ENCODE results near the gene KLC1.

The KLC1 gene

DNA sequence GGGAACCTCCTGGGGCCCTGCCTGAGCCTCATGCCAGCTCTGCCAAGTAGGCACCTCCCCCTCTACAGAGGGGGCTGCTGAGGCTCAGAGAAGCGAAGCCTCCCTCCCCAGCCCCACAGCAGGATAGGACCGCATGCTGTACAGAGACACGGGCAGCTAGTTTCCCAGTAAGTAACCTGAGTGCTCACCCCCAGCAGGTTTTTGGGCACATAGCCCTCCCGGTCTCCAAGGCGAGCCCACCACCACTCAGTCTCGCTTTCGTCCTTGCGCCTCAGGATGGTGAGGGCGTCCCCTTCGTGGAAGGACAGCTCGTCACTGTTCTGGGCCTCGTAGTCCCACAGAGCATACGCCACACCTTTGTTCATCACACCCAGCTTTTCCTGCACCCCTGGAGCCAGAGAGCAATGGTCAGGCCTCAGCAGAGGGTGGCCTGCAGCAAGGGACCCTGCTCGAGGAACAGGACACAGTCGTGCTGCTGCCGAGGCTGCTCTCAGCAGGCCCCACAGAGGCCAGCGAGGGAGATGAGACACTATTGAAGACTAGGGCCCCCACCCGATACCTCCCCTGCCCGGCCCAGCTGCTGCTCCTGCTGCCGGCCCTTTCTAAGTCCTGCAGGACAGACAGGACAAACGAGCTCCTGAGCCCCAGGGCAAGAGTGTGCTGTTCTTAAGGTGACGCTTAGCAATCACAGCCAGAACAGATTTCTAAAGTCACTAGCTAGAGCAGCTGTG is 107.0 kb downstream of the KLC1 start:
- no peak for DNase-seq

DNA sequence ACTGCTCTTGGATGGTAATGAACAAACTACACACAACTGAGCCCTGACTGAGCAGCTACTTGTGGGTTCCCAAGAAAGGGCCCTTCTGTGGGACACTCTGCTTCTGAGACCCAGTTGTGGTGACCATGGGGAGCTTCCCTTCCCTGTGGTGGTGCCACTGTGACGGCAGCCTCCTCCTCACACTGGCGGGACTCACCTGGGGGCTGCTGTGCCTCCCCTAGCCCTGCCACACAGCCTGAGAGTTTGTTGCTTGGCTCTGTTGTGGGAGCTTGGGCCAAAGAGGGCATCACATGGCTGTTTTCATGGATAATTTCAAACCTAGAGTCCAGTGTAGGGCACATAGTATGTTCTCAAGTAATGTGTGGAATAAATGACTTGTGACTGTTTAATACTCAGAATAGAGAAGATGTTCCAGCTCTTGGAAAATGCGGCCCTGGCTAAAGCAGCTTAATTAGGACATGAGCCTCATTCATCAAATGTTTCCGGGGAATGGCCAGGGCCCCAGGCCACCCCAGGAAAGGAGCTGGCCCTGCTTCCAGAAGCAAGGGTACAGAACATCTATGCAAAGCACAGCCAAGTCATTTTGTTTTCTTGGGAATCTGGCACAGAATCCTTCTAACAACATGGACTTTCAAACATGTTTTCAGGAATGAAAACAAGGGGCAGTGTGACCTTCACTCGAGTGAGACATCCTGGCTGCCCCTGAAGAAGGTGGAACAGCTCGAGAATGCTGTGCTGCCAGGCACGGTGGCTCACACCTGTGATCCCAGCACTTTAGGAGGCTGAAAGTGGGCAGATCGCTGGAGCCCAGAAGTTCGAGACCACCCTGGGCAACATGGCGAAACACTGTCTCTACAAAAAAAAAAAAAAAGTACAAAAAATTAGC is 107.8 kb downstream of the KLC1 start:
- no peak for DNase-seq

DNA sequence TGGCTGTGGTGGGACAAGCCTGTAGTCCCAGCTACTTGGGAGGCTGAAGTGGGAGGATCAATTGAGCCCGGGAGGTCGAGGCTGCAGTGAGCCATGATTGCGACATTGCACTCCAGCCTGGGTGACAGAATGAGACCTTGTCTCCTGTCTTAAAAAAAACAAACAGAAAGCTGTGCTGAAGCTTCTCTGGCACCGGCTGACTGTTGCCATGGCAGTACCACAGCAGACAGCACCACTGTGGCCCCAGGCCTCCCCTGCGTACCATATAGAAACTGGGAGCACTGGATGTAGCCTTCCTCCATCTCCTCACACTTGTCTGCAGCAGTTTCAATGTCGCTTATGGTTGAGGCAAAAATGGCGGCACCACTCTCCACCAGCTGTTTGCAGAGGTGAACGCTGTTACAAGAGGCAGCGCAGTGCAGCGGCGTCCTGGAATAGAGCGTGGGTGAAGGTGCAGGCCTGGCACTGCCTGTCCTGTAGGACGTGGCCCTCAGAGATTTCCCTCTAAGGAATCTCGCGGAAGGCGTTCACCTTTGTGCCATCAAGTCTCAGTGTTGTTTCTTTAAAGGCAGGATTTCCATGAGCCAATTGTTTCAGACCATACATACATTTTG is 108.5 kb downstream of the KLC1 start:
- DNase-seq, result no peak

DNA sequence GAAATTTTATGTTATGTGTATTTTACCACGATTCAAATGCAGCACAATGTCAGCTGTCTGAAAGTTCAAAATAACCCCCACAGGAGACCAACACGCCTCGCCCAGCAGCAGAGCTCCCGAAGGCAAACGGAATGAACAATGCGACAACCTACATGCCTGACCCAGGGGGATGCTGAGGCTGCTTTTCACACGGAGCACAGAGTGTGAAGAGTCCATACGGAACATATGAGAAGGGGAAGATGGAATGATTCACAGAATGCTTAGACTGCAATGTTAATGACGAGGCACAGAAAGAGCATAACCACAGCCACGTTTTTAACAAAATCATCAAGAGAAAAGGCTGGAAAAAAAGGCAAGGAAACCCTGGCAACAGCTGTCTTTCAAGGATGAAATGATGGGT is 109.2 kb downstream of the KLC1 start:
- no peak for DNase-seq

DNA sequence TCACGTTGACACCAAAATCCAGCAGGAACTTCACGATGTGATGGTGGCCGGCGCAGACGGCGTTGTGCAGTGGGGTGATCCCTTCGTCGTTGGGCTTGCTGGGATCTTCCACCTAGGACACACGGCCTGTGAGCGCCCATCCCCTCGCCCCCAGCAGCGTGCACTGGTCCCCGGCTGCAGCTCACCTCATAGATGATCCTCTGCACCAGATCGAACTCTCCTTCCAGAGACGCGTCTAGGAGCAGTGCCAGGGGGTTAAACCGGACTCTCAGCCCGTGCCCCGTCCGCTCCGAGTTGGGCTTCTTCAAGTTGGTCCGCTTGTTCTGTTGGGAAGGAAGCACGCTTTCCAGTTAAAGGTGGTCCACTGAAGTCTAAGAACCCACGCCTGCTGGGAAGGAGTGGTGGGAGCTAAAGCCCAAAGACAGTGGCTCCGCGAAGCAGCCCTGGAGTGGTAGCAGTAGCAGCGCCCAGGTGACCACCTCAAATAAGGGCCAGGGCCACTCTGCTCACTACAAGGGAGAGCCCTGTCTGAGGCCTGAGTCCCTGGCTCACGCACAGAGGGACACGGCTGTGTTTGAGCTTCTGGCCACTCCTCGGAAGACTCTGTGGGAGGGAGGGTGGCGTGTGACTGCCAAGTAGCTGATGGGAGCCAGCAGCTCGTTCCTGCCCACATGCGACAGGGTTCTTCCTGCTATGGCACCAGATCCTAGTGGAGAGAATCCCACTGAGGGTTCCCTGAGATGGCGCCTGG is 109.9 kb downstream of the KLC1 start:
- DNase-seq, result no peak

DNA sequence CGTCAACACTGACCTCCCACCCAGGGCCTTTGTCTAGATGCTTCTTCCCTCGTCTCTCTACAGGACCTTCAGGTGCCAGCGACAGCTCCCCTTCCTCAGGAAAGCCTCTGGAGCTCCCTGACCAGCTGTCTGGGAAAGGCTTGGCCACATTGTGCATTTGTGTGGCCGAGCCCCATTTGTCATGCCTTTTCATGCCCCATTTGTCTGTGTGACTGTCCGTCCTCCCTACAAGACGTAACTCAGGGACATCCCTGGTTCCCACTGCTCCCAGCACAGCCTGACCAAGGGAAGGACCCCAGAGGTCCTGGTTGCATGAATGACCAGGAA is 110.4 kb downstream of the KLC1 start:
- DNase-seq, result no peak

DNA sequence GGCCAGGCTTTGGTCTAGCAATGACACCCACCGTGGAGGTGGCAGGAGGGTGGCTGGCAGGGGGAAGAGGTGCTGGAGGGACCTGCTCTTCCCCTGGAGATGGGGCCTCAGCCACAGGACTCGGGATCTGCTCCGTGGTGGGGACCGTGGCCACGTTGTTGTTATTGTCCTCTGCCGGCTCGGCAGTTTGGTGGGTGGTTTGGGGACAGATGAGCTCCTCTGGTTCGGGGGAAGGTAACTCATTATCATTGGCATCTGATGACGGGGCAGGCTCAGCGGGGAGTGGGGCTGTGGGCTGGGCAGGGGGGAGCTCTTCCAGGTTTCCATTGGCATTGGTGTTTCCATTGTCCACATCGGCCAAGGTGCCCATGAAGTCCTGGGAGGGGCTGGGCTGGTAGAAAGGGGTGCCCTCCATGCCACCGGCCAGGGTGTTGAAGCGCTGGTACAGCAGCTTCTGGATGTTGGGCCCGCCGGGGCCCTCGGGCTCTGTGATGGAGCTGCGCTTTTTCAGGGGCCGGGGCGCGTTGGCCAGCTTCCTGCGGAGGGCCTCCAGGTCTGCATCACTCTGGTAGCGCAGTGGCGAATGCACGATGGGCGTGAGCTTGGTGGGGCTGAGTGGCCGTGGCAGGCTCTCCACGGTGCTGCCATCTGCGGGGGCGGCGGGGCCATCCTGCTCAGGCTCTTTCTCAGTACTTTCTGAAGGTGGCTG is 110.9 kb downstream of the KLC1 start:
- DNase-seq, result no peak

DNA sequence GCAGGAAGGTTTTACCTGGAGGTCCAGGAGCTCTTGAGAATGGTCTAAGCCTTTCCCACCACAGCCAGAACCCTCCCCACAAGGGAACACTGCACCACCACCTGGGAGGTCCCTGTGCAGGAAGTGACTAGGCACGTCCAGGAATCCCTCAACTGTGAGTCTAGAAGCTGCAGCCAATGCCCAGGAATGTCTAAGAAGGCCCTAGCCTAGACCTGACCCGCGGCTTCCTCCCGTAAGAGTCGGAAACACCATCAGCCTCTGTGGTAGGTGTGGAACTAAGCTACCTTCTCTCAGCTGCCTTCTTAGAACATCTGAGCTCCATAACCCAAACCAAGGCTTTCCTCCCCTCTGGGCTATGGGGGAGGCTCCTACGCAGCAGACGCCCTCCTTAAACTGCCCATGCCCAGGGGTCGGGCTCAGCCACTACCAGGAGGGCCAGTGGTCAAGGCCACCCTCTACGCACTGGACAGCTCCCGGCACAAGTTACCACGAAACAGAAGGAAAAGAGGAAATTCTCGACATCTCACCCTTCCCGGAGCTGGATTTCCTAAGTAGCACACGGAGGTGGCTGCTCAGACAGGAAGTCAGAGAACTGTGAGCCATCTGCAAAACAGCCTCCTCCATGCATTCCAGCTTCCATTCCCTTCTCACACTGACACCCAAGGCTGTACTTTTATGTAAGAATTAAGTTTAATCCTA is 112.1 kb downstream of the KLC1 start:
- DNase-seq, result no peak

DNA sequence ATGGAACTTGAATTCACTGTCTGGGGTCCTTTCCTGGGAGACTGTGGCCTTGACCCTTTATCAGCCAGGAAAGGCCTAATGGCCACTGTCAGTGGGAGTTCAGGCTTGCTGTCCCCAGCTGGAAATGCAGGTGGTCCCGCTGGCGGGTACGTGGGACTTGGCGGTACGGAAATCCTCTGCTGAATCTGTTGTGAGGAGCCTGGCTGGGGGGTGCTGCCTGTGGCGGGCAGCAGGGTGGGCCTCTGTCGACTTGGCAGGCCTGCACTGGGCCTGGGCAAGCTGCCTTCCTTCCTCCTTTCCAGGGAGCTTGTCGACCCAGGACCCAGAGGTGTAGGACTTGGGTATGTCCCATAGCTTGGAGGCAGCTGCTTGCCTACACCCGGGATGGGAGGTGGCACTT is 112.9 kb downstream of the KLC1 start:
- no peak for DNase-seq

DNA sequence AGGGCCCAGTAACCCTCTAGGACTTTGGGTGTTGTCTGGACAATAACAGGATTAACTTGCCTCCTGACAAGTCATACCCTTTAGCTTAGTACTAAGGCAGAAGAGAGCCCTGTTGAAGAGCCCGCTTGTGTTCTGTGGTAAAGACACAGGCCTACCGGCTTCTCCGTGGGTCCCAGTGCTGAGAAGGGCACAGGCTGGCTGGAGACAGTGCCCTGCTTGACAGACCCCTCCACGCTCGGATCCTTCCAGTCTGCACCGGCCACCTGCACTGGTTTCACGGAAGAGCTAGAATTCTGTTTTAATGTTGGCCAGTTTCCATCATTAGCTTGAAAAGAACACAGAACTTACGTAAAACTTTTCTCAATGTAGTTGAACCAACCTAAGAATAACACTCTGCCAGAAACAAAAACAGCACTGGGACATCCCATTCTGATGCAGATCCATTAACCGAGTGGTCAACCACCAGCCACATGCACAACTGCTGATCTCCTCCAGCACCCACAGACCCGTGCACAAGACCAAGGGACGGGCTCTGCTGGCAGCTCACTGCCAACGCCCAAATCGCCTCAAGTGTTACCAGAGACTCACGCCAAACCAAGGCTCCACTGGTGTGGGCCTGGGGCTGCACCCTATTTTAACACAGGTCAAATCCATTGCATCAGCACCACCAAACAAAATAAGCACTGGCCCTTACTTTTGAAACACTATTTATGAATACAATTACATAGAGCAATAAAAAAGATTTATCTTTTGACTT is 113.7 kb downstream of the KLC1 start:
- DNase-seq, result no peak

DNA sequence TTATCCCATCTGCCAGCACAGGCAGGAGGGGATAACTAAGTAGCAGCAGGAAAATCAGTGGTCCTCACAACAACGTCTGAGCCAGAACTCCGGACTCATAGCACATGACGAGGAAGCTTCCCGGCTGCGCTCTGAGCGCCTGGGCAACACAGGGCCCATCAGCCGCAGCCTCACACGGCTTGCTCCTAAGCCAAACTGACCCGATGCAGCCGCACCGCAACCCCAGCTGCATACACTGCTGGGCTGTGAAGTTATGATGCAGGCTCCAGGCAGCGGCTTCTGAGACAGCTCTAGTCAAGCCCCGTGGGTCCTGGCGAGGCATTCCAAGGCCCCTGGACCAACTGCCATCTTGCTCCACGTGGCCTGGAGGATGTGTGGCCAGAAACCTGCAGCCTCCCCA is 114.7 kb downstream of the KLC1 start:
- DNase-seq, result no peak

DNA sequence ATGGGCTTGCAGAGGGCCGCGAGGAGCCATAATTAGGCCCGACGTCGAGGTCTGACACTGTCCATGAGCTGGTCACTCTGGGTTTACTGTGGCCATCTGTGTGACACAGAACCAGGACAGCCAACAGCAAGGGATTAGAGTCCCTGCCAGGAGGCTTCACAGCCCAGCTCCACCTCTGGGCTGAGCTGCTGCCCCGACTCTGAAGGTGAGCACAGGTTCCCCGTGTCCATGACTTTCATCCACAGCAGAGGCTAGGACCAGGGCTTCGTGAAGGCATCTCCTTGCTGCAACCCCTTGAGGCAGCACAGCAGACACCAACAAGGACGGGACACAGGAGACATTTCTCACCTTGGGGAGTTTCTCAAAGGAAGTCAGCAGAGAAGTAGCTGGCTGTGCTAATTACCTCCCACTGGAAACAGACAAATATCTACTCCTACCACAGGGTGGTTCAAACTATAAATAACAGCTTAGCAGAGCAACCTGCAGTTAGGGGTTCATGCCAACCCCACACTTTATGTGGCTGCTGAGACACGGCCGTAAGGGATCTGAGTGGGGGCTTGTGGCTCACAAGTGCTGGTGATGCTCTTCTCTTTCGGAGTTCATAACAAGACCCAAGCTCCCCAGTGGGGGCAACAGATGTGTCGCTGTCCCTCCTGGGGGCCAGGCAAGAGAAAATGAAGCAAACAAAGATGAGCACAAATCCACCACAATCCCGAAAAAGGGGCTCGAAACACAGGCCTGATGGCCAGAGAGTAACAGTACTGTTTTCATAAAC is 115.8 kb downstream of the KLC1 start:
- no peak for DNase-seq

DNA sequence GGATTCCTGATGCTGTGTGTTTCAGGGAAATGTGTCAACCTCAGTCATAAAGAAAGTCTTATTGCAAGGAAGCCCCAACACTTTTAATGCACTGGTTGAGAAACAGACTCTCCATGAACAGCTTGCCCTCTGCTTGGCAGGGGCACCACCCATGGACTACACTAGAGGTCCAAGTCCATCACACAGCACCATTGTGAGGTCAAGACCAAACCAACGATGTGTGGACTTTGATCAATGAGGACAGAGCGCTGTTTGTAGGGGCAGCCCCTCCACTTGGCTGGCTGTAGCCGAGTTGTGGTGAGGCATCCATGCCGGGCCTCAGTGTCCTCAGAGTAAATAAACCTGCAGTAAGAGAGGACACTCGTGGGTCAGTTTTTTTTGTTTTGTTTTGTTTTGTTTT is 116.4 kb downstream of the KLC1 start:
- DNase-seq, result no peak

DNA sequence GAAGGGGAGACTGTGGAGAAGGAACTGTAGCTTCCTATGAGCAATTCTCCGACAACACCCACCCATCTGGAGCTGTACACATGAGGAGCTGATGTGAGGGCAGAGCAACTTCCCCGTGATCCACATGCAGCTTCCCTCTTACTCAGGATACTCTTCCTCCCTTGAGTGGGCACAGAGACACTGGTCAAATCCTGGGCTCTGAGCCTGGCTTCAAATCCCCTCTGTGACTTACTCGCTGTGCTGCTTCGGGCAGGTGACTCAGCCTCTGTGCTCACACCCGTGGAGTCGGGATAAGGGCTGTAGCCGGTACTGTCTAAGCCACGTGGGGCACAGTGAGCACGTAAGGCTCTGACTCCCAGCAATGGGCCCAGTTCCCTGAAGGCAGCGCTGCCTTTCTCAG is 117.7 kb downstream of the KLC1 start:
- no peak for DNase-seq

DNA sequence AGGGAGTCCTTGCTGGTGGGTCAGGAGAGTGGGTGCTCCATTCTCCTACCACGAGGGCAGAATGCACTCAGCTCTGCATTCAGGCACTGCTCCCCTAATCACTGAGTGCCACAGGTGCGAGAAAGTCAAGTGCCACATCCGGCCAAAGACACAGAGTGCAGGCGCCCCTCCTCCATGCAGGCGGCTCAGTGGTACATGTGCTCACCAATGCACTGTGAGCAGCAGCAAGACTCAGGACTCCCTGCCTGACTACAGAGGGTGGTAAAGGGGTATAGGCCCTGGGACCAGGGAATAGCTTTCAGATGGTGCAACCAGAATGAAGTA is 119.5 kb downstream of the KLC1 start:
- DNase-seq, result no peak

DNA sequence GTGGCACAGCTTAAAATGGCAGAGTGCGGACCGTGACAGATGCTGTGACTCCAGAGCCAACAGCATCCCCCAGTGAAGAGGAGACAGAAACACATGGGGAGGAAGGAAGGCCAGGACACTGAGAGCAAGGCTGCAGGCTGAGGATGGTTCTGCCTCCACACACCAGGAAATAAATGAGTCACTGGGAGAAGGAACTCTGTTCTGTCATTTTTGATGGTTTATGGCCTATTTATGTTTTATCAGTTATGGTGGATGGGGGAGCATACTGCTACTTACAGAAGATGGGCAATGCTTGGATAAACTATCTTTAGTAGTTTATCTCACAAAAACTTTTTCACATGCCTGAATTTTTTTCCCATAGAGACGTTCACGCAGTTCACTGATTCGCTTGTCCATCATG is 120.4 kb downstream of the KLC1 start:
- no peak for DNase-seq

DNA sequence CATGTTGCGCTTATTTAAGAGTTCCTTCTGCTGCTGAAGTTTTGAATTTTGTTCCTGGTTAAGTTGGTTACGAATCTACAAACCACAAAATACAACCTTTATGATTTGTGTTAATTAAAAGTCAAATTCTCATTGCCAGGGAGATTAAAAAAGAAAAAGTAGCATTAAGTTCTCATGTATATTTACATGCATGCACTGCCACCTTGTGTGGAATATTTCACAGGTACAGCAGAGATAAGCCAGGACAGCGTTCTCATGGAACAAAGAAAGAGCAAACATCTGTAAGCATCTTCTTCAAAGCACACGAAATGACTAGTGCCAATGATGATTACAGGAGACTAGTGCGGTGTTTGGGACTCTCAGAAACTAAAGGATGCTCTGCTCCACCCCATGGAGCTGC is 120.8 kb downstream of the KLC1 start:
- DNase-seq, result no peak

Measured in right kidney (tissue), 1 donor.